ENCODE data around the gene TSSK2. TPM values are rescaled to one million over a fixed set of nuclear protein-coding genes. Genes with fewer than 3 reads are reported as not detected.

TSSK2 gene
- total RNA-seq, 2 donors from 2014 or later, result 0.20 to 0.29 TPM

DNA sequence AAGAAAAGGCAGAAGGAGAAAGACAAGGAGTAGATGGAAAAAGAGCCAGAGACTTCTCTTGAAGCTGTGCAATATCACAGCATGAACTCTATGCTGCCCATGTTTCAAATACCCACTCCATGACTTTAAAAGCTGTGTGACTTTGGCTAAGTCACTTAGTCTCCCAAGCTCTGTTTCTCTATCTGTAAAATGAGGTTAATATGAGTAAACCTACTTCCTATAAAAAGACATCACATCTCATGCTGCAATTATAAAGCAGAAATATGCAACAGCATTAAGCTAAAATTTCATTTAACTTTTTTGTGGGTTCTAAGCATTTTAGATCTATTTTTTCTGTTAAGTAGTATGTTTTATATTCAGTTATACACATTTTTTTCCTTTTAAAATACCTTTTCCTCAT, 20.5 kb upstream of the TSSK2 start:
- no peak for ATAC-seq
- H3K4me3 Mint-ChIP-seq, result peak overlapping the region; percentile 52
- H3K27ac Mint-ChIP-seq, result peak overlapping the region; percentile 98
- H3K4me1 Mint-ChIP-seq, result peaks cover 64% of the 10 kb centered on the region
- no peaks in the 10 kb centered on the region for H3K36me3 Mint-ChIP-seq (ENCODE audit: low read depth)
- no peak for DNase-seq
- no peaks in the 10 kb centered on the region for H3K27me3 Mint-ChIP-seq
- H3K9me3 ChIP-seq (ENCODE audit: control insufficient read depth, low read length, poor library complexity, severe bottlenecking), result no peaks in the 10 kb centered on the region

DNA sequence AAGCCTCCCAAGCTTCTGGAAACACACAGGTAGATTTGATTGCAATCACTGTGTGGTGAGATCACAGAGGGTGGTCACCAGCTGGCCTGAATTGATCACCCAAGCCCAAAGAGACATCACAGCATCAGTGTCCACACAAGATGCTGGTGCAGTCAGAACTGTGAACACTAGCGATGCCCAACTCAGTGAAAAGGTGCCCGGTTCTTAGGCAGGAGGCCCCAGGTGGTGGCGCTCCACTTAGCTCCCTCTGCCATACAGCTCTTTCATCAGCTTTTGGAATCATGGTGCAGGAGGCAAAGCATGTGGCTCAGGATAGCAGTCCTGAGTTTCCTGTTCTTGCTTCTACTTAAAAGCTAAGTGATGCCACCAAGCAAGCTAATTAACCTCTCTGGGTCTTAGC, 20.0 kb upstream of the TSSK2 start:
- Mint-ChIP-seq H3K36me3 (ENCODE audit: low read depth) (no peaks in the 10 kb centered on the region), H3K4me1 (peaks cover 66% of the 10 kb centered on the region), H3K27me3 (no peaks in the 10 kb centered on the region), H3K4me3 (peak overlapping the region; percentile 52), H3K27ac (peak overlapping the region; percentile 98)
- H3K9me3 ChIP-seq (ENCODE audit: control insufficient read depth, low read length, poor library complexity, severe bottlenecking), result no peaks in the 10 kb centered on the region
- ATAC-seq (no peak), DNase-seq (no peak)

DNA sequence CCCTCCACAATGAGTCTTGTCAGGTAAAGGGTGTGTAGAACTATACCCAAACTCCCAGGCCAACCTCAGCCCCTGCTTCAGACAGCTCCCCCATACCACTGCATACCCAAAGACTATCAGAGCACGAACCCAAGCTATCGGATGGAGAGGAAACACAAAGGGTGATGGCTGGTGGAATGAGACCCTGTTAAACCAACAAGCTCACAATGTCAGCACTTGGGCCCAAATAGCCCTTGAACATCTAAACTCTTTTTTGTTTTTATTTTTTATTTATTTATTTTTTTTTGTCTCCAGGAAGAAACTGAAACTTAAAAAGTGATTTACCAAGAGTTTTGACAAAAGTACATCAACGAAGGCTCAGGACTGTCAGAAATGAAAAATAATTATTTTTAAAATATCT, 19.5 kb upstream of the TSSK2 start:
- H3K9me3 ChIP-seq (ENCODE audit: control insufficient read depth, low read length, poor library complexity, severe bottlenecking), result no peaks in the 10 kb centered on the region

DNA sequence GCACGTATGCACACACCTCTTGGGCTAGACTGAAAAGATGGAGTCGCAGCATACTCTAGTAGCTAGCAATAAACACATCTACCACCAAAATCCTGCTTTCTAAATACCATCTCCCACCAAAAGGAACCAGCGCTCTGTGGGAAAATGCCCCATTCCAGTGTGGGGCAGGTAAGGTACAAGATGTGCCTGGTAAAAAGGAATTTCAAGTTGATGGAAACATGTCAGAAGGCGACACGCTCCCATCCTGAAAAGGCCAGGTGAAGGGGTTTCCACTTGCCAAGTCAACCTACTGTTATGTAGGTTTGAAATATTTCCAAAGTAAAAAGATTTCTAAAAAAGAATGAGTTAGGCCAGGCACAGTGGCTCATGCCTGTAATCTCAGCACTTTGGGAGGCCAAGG, 17.7 kb upstream of the TSSK2 start:
- no peaks in the 10 kb centered on the region for H3K27me3 Mint-ChIP-seq
- no peak for ATAC-seq
- no peak overlapping the region for H3K4me3 Mint-ChIP-seq
- H3K4me1 Mint-ChIP-seq, result peaks cover 71% of the 10 kb centered on the region
- H3K9me3 ChIP-seq (ENCODE audit: control insufficient read depth, low read length, poor library complexity, severe bottlenecking), result no peaks in the 10 kb centered on the region
- no peak for DNase-seq
- no peak overlapping the region for H3K27ac Mint-ChIP-seq
- no peaks in the 10 kb centered on the region for H3K36me3 Mint-ChIP-seq (ENCODE audit: low read depth)

More for the DNA sequence above, 19.5 kb upstream of the TSSK2 start:
- H3K36me3 Mint-ChIP-seq (ENCODE audit: low read depth), result no peaks in the 10 kb centered on the region
- peak overlapping the region; percentile 52 for H3K4me3 Mint-ChIP-seq
- ATAC-seq, result no peak
- DNase-seq, result no peak
- peak overlapping the region; percentile 98 for H3K27ac Mint-ChIP-seq
- H3K27me3 Mint-ChIP-seq, result no peaks in the 10 kb centered on the region
- peaks cover 68% of the 10 kb centered on the region for H3K4me1 Mint-ChIP-seq

DNA sequence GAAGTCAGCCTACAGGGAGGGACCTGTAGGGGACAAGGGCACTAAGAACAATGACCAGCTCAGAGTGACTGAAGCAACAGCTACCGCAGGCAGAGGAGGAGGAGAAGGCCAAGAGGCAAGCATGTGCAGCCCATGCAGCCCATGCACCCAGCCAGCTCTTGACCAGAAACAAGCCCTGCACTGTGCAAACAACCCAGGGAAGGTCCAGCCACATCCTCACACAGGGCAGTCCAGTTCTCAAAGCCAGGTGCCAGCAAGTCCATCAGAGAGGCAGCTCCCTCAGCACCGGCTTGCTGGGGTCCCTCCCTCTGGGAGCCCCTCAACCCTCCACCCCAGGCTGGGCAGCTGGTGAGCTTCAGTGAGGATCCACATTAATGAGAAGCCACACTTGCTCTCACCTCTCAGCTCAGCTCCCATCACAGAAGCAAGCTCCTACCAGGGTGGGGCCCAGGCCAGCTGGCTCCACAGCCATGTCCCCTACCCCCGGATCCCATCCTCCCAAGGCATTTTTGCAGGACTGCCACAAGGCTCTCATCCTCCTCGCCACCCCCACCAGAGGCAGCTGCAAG, 16.0 kb upstream of the TSSK2 start:
- Mint-ChIP-seq H3K36me3 (ENCODE audit: low read depth) (no peaks in the 10 kb centered on the region), H3K4me3 (no peak overlapping the region), H3K27ac (peak overlapping the region; percentile 87), H3K27me3 (no peaks in the 10 kb centered on the region), H3K4me1 (peaks cover 66% of the 10 kb centered on the region)
- DNase-seq (no peak), ATAC-seq (no peak)
- no peaks in the 10 kb centered on the region for H3K9me3 ChIP-seq (ENCODE audit: control insufficient read depth, low read length, poor library complexity, severe bottlenecking)

DNA sequence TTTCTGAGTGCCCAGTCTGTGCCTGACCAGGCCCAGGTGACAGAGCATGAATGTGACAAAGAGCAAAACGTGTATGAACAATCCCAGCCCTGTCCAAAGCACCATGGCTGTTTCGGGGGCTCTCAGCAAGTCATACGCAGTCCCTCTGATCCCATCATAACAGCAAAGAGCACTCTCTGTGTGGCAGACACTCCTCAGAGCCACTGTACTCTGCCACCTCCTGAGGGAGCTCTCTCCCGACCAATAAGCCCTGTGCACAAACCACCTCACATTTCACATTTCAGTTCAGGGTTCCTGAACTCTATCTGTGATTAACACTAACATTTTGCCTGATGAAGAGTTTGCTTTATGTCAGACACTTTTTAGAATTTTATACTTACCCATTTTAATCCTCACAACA, 15.5 kb upstream of the TSSK2 start:
- no peaks in the 10 kb centered on the region for H3K27me3 Mint-ChIP-seq
- DNase-seq, result no peak
- peaks cover 67% of the 10 kb centered on the region for H3K4me1 Mint-ChIP-seq
- ATAC-seq, result no peak
- H3K9me3 ChIP-seq (ENCODE audit: control insufficient read depth, low read length, poor library complexity, severe bottlenecking), result no peaks in the 10 kb centered on the region
- peak overlapping the region; percentile 87 for H3K27ac Mint-ChIP-seq
- no peaks in the 10 kb centered on the region for H3K36me3 Mint-ChIP-seq (ENCODE audit: low read depth)
- no peak overlapping the region for H3K4me3 Mint-ChIP-seq

DNA sequence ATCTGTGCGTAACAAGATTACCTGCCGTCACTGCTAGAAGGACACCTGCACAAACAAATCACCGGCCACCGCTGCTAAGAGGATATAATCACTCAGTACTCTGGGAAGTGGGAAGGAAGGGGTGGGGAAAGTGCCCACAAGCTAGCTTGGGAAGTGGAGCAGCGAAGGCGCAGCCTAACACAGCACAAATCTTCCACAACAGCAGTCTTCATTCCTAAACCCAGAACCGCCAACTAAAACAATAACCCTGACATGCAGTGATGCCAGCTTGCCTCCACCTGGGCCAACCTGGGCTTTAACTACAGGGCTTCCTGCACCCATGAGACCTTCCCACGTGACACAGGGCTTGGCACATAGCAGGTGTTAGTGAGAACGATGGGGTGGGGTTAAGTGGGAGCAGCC, 14.0 kb upstream of the TSSK2 start:
- H3K4me3 Mint-ChIP-seq, result peak overlapping the region; percentile 19
- DNase-seq, result no peak
- H3K4me1 Mint-ChIP-seq, result peaks cover 61% of the 10 kb centered on the region
- no peaks in the 10 kb centered on the region for H3K9me3 ChIP-seq (ENCODE audit: control insufficient read depth, low read length, poor library complexity, severe bottlenecking)
- no peaks in the 10 kb centered on the region for H3K36me3 Mint-ChIP-seq (ENCODE audit: low read depth)
- peak overlapping the region; percentile 87 for H3K27ac Mint-ChIP-seq
- no peaks in the 10 kb centered on the region for H3K27me3 Mint-ChIP-seq
- no peak for ATAC-seq

DNA sequence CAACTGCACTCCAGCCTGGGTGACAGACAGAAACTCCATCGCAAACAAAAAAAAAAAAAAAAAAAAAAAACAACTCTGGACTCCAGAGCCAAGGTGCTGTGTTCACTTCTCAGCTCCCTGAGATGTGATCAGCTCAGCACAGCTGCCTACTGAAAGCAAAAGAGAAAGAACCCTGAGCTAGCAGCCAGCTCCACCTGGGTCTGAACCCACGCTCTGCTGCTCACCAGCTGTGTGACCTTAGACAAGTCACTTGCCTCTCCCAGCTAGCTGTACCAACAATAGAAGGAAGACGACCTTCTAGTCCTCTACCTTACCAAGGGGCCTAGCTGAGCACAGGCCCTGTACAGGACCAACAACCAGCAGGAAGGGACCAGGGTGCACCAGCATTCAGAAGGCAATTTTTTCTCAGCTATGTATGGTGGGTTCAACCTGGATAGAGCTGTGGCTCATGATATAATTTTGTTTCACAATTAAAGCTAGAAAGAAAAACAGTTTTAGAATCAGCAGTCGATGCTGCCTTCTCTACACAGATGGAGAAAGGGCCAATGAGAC, 12.7 kb upstream of the TSSK2 start:
- no peak for ATAC-seq
- no peaks in the 10 kb centered on the region for H3K36me3 Mint-ChIP-seq (ENCODE audit: low read depth)
- no peaks in the 10 kb centered on the region for H3K9me3 ChIP-seq (ENCODE audit: control insufficient read depth, low read length, poor library complexity, severe bottlenecking)
- H3K27me3 Mint-ChIP-seq, result no peaks in the 10 kb centered on the region
- H3K4me1 Mint-ChIP-seq, result peaks cover 64% of the 10 kb centered on the region
- DNase-seq, result no peak
- peak overlapping the region; percentile 9 for H3K4me3 Mint-ChIP-seq
- peak overlapping the region; percentile 82 for H3K27ac Mint-ChIP-seq

DNA sequence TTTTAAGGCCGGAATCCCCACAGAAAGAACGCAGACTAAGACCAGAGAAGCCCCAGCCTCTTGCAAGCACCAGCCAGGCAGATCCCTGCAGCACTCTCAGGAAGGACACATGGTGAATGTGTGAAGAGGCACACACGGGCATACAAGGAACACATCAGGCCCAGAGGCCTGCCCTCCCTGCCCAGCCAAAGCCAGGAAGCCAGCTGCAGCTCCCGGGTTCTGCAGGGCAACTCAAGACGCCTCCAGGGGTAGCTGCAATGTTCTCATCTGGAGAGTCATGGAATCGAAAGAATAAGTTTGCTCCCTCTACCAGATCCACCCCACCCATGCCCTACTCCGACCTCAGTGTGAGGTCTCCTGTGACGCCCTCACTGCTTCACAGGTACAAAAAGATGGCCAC, 11.2 kb upstream of the TSSK2 start:
- DNase-seq (no peak), ATAC-seq (no peak)
- H3K36me3 Mint-ChIP-seq (ENCODE audit: low read depth), result no peaks in the 10 kb centered on the region
- H3K4me1 Mint-ChIP-seq, result peaks cover 59% of the 10 kb centered on the region
- peak overlapping the region; percentile 86 for H3K27ac Mint-ChIP-seq
- H3K4me3 Mint-ChIP-seq, result peak overlapping the region; percentile 59
- no peaks in the 10 kb centered on the region for H3K9me3 ChIP-seq (ENCODE audit: control insufficient read depth, low read length, poor library complexity, severe bottlenecking)
- no peaks in the 10 kb centered on the region for H3K27me3 Mint-ChIP-seq

DNA sequence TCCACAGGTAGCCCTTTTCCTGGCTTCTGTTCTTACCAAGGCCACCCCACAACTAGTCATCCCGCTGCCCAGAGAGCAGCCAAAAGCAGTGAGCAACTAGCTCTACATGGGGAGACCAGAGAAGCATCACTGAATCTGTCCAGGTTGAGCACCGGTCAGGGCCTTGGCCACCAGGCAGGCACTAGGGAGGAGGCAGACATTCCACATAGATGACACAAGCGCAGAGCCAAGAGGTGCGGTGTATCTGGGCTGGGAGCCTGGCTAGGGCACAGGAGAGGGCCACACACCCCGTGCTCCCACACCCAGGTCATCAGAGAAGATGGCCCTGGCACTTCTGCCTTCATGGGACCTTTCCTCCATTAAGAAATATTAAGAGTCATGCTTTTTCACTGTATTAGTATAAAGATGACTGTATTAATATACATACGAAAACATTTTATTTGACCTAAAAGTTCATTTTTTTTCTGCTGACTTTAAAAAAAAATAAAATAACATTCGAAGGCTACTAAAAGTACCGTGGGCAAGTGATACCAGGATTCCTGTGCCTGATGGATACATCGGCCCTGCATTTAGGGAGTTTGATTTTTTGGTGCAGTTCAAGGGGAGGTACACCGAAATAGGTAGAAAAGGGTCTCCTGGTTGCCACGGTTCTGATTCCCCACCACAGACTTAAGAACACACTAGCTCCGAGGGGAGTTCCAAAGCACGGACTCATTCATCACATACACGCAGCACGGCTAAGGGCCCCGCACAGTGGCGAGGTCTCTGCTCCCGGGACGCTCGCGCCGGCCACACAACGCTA, 10.1 kb upstream of the TSSK2 start:
- DNase-seq, result no peak
- H3K9me3 ChIP-seq (ENCODE audit: control insufficient read depth, low read length, poor library complexity, severe bottlenecking), result no peaks in the 10 kb centered on the region
- H3K27me3 Mint-ChIP-seq, result no peaks in the 10 kb centered on the region
- H3K27ac Mint-ChIP-seq, result peak overlapping the region; percentile 86
- ATAC-seq, result no peak
- H3K36me3 Mint-ChIP-seq (ENCODE audit: low read depth), result no peaks in the 10 kb centered on the region
- H3K4me1 Mint-ChIP-seq, result peaks cover 48% of the 10 kb centered on the region
- H3K4me3 Mint-ChIP-seq, result peak overlapping the region; percentile 89

DNA sequence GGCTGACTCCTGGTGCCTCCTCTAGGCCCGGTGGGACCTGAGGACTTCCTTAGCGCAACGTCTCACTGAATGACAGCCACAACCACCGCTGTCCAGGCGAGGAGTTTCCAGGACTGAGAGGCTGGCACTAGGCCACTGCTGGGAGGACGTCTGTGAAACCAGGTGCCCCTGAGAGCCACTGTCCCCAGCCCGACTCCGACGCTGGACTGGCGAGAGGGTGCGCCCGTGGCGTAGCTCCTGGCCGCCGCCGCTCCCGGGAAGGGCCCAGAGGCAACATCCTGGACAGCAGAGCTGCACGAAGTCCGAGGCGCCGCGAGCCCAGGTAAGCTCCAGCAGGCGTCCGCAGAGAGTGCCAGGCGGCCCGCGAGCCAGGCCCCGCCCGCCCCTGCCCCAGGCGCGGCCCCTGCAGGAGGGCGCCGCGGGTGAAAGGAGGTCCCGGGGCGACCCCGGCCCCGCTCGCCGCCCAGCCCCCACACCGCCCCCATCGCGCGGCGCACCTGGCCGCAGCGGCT, 9.4 kb upstream of the TSSK2 start:
- ATAC-seq, result no peak
- H3K9me3 ChIP-seq (ENCODE audit: control insufficient read depth, low read length, poor library complexity, severe bottlenecking), result no peaks in the 10 kb centered on the region
- peak overlapping the region; percentile 89 for H3K4me3 Mint-ChIP-seq
- H3K27me3 Mint-ChIP-seq, result no peaks in the 10 kb centered on the region
- peak overlapping the region; percentile 86 for H3K27ac Mint-ChIP-seq
- H3K36me3 Mint-ChIP-seq (ENCODE audit: low read depth), result no peaks in the 10 kb centered on the region
- peak; percentile 26 to 45 (median 43) for DNase-seq
- peaks cover 41% of the 10 kb centered on the region for H3K4me1 Mint-ChIP-seq

DNA sequence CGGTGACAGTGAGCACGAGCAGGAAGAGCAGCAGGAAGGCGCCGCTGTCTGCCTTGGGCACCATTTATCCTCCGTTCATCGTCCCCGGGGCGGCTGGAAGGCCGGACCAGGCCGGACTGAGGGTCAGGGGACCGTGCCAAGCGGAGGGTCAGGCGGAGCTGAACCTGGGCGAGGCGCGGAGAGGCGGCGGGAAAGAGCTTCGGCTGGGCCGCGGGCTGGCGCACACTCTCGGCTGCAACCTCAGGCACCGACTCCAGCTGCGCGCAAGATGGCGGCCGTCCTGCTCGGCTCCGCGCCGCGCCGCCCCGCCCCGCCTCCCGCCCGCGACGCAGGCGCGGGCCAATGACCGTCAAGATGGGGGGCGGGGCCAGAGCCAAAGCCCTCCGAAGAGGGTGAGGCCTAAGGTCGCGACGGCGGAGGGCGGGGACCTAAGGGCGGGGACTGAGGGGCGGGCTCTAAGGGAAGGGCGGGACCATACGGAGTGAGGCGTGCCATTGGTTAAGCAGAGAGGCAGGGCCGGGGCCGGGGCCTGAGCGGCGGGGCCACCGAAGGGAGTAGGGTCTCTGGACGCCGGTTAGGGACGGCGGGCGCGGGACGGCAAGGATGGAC, 8.9 kb upstream of the TSSK2 start, which contains the start of gene DGCR2:
Gene DGCR2 (minus strand): TSS at position 270 of the 609 bp plus-strand sequence. CDS start 206 bp downstream, at position 64.
- ATAC-seq, result peak; percentile 97
- no peaks in the 10 kb centered on the region for H3K9me3 ChIP-seq (ENCODE audit: control insufficient read depth, low read length, poor library complexity, severe bottlenecking)
- peaks cover 36% of the 10 kb centered on the region for H3K4me1 Mint-ChIP-seq
- no peaks in the 10 kb centered on the region for H3K27me3 Mint-ChIP-seq
- H3K27ac Mint-ChIP-seq, result peak within 1 kb of the TSS; percentile 86
- H3K36me3 Mint-ChIP-seq (ENCODE audit: low read depth), result no peaks in the 10 kb centered on the region
- peak within 1 kb of the TSS; percentile 89 for H3K4me3 Mint-ChIP-seq
- peak; percentile 93 to 97 (median 96) for DNase-seq

Data from T-helper 17 cell (primary cell).